ENCODE results near the gene RGS7. TPM values are rescaled to one million over a fixed set of nuclear protein-coding genes. Genes with fewer than 3 reads are reported as not detected.

The RGS7 gene
- total RNA-seq, 4 donors from 2014 or later = not detected

DNA sequence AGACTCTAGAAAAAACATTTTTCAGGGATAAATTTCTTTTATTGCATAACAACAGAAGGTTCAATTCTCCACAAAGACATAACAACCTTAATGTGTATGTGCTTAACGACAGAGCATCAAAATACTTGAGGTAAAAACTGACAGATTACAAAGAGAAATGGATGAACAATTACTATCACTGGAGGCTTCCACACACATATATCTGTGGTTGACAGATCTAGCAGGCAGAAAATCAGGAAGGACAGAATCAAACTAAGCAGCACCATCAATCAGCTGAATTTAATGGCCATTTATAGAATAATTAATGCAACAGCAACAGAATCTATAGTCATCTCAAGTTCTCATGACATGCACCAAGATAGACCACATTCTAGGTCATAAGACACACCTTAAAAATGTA lies 439.0 kb downstream of the RGS7 start:
- TF ChIP-seq, protein P1, sequence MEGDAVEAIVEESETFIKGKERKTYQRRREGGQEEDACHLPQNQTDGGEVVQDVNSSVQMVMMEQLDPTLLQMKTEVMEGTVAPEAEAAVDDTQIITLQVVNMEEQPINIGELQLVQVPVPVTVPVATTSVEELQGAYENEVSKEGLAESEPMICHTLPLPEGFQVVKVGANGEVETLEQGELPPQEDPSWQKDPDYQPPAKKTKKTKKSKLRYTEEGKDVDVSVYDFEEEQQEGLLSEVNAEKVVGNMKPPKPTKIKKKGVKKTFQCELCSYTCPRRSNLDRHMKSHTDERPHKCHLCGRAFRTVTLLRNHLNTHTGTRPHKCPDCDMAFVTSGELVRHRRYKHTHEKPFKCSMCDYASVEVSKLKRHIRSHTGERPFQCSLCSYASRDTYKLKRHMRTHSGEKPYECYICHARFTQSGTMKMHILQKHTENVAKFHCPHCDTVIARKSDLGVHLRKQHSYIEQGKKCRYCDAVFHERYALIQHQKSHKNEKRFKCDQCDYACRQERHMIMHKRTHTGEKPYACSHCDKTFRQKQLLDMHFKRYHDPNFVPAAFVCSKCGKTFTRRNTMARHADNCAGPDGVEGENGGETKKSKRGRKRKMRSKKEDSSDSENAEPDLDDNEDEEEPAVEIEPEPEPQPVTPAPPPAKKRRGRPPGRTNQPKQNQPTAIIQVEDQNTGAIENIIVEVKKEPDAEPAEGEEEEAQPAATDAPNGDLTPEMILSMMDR (IDR thresholded peaks at IDR 0.05; ENCODE audit: low read depth) = no peak

DNA sequence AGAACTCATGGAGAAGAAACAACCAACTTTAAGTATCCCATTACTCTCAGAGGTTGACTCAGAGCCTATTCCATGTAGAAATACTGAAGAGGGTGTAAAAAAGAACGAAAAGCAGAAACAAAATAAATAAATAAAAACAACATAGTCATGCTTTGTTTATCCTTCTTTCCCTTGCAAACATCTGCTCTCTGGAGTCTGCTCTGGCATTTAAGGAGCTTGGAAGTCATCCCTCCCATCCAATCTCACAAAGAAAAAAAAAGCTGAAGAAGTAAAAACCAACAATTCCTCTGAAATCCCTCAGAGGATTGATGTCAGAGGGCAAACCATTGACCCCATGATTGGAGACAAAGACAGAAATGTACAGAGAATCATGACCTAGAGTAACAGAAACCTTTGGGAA lies 442.5 kb downstream of the RGS7 start:
- TF ChIP-seq, protein P1 (IDR thresholded peaks at IDR 0.05; ENCODE audit: low read depth) = no peak

DNA sequence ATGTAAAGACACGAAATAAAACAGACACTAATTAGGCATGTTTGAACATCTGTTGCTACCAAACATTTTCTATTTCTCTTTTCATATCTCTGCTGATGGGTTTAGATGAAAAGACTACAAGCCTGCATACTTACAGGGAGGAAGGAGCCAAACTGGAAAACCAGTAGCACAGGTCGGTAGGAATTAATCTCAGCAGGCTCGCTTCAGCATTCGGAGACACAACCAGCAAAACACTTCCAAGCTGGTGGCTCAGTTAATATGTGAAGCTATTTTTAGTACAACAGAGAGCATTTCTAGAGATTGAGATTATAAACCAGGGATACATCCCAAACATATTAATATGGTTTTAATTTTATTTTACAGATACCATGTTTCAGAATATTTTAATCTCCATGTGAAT lies 444.2 kb downstream of the RGS7 start:
- TF ChIP-seq, protein P1 (IDR thresholded peaks at IDR 0.05; ENCODE audit: low read depth) = no peak

DNA sequence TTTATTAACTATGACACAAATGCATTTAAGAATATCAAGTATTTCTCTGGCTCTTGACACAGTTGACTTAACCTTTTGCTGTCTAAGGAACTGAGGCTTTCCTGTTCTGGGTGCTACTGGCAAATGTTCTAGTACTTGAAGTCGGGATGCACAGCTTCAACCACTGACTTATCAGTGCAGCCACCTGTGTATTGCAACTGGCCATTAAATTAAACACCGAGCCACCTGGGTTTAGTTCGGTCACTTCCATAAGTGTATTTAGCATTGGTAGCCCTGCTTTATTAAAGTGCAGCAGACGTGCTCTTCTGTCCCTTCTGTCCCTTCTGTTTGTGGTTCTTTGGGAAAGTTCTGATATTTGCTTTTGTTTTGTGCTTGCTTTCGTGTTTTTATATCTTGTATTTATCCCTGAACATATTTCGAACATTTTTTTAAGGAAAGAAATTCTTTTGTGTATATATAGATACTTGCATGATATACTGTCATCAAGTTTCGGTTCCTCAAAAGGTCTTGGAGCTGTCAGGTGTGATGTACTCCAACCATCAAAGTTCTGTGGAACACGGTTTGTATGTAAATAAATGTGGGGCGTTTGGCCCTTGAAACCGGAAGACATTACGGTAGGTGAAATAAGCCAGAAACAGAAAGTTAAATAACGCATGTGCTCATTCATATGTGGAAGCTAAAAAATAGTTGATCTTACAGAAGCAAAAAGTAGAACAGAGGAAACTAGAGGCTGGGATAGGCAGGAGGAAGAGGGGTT lies 447.1 kb downstream of the RGS7 start:
- TF ChIP-seq, protein P1 (IDR thresholded peaks at IDR 0.05; ENCODE audit: low read depth) = no peak

DNA sequence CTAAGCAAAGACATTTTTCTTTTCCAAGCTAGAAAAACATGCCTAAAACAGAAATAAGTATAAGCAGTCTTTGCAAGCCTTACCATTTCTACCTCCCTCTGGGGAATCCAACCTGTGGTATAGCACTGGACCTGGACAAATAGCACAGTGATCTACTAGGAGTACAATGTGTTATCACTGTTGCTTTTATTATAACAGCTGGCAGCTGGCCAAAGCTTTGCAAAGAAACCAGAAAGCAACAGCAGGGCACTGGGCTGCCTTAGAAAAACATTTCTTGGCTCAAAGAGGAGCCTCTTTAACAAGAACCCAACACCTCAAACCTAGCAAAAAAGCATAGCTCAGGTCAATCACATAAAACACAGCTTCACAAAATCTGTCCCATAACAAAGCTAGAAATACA lies 450.5 kb downstream of the RGS7 start:
- TF ChIP-seq, protein P1 (IDR thresholded peaks at IDR 0.05; ENCODE audit: low read depth) = no peak

DNA sequence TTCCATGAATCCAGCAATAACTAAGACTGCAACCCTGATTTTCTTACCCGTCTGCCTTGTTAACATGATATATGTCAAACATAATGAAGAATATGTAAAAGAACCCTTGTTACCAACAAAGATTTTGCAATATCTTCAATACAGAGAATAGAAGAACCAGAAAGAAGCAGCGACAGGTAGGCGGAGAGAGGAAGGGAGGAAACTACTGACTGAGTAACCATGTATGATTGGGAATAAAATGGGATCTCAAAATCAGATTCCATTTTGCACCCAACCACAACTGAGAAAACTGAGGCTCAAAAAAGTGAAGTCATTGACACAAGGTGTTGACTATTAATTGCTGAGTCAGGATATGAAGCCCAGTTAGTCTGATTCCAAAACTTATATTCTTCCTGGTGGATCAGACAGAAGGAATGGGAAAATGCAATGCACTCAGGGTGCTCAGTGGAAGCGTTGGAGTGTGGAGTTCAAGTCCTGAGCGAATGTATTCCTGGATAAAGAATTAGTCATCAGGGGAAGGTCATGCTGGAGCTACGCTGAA lies 451.7 kb downstream of the RGS7 start:
- TF ChIP-seq, protein P1 (IDR thresholded peaks at IDR 0.05; ENCODE audit: low read depth) = no peak

DNA sequence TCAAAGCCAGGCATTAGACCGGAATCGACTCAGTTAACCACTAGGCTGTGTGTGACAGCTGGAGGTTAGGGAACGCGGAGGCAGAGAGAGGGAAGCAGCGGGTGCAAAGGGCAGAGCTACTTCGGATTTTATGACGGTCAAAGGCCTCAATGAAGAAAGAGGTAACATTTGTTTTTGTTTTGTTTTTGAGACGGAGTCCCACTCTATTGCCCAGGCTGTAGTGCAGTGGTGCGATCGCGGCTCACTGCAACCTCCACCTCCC lies 468.3 kb downstream of the RGS7 start:
- TF ChIP-seq, protein P1 (IDR thresholded peaks at IDR 0.05; ENCODE audit: low read depth) = no peak
